ENCODE measurements around the gene HES5. TPM values are rescaled to one million over a fixed set of nuclear protein-coding genes. Genes with fewer than 3 reads are reported as not detected.

Gene HES5
- polyA plus RNA-seq, 2 of the 4 experiments (the other 2 are of a cell fraction), result not detected

DNA sequence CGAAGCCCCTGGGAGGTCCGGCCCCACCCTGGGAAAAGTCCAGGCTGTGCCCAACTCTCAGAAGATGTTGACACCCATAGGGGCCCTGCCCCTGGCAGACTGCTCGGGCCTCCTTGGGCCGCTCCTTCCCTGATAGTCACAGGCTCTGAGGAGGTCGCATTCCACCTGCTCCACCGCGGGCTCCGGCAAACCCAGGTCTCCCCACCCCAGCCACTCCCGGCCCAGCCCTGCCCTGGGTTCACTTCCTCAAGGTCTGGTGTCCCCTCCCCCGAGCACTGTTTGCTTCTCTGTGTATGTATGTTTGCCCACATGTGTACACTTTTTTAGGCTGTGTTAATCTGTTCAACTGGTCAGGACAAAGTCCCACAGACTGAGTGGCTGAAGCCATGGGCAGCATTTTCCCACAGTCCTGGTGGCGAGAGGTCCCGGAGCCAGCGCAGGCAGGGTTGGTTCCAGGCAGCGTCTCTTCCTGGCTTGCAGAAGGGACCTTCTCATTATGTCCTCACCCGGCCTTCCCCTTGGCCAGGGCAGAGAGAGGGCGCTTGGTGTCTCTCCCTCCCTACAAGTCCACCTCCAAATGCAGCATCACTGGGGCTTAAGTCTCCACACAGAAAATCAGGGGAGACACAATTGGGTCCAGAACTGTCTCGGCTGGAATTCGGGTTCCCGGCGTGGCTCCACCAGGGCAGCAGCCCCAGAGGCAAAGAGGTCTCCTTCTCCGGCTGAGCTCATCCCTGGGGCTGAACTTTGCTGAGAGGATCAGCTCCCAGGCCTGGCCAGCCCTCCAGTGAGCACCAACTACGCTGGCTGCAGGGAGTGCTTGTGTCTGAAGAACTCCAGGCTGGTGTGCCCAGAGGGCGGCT is 46.0 kb upstream of the HES5 start:
- ChIA-PET CTCF (no interaction called here), POLR2A (no interaction called here)
- Histone ChIP-seq H3K27ac (no peak overlapping the region), H3K4me3 (no peak overlapping the region), H3K4me1 (no peaks in the 10 kb centered on the region), H3K4me2 (no peak overlapping the region), H3K9me3 (peaks cover 4% of the 10 kb centered on the region; the same call in 1 of the 3 replicates)
- FAIRE-seq (no peak), DNase-seq (ENCODE audit: low read depth in 1 of 2, low spot score in 1 of 2) (peak in 1 of 2 experiments; percentile 18), ATAC-seq (no peak; a peak in 1 of 6 replicates)
- 48% methylated on average over 12 of the region's 23 CpGs for WGBS (ENCODE audit: missing lambda C conversion rate)
- TF ChIP-seq CHD2 (IDR thresholded peaks at IDR 0.05; ENCODE audit: low read length, partially characterized antibody), result no peak
- TF ChIP-seq HDAC2 (IDR thresholded peaks at IDR 0.05), result no peak
- no peak for TF ChIP-seq MAZ (IDR thresholded peaks at IDR 0.05; ENCODE audit: borderline replicate concordance, low read depth, low read length)
- TF ChIP-seq ESRRA (IDR thresholded peaks at IDR 0.05; ENCODE audit: borderline replicate concordance, low read length), result no peak
- TF ChIP-seq, protein P1, sequence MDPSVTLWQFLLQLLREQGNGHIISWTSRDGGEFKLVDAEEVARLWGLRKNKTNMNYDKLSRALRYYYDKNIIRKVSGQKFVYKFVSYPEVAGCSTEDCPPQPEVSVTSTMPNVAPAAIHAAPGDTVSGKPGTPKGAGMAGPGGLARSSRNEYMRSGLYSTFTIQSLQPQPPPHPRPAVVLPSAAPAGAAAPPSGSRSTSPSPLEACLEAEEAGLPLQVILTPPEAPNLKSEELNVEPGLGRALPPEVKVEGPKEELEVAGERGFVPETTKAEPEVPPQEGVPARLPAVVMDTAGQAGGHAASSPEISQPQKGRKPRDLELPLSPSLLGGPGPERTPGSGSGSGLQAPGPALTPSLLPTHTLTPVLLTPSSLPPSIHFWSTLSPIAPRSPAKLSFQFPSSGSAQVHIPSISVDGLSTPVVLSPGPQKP (IDR thresholded peaks at IDR 0.05; ENCODE audit: low read depth, low read length), result no peak
- TF ChIP-seq HOXA7 (CRISPR knock-in tag; IDR thresholded peaks at IDR 0.05), result no peak
- TF ChIP-seq ZSCAN20 (CRISPR knock-in tag; IDR thresholded peaks at IDR 0.05), result no peak
- TF ChIP-seq POLR2AphosphoS2 (conservative IDR thresholded peaks at IDR 0.05; ENCODE audit: low read length), result no peak
- no peak for TF ChIP-seq POLR2A (IDR thresholded peaks at IDR 0.05; ENCODE audit: low read length)
- TF ChIP-seq, protein P2, sequence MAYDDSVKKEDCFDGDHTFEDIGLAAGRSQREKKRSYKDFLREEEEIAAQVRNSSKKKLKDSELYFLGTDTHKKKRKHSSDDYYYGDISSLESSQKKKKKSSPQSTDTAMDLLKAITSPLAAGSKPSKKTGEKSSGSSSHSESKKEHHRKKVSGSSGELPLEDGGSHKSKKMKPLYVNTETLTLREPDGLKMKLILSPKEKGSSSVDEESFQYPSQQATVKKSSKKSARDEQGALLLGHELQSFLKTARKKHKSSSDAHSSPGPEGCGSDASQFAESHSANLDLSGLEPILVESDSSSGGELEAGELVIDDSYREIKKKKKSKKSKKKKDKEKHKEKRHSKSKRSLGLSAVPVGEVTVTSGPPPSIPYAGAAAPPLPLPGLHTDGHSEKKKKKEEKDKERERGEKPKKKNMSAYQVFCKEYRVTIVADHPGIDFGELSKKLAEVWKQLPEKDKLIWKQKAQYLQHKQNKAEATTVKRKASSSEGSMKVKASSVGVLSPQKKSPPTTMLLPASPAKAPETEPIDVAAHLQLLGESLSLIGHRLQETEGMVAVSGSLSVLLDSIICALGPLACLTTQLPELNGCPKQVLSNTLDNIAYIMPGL (CRISPR knock-in tag; IDR thresholded peaks at IDR 0.05; ENCODE audit: borderline replicate concordance), result no peak
- no peak for TF ChIP-seq FOXS1 (CRISPR knock-in tag; IDR thresholded peaks at IDR 0.05)
- TF ChIP-seq, protein P3, sequence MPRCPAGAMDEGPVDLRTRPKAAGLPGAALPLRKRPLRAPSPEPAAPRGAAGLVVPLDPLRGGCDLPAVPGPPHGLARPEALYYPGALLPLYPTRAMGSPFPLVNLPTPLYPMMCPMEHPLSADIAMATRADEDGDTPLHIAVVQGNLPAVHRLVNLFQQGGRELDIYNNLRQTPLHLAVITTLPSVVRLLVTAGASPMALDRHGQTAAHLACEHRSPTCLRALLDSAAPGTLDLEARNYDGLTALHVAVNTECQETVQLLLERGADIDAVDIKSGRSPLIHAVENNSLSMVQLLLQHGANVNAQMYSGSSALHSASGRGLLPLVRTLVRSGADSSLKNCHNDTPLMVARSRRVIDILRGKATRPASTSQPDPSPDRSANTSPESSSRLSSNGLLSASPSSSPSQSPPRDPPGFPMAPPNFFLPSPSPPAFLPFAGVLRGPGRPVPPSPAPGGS (IDR thresholded peaks at IDR 0.05), result no peak
- TF ChIP-seq HOXB13 (CRISPR knock-in tag; IDR thresholded peaks at IDR 0.05; ENCODE audit: low read depth), result no peak
- TF ChIP-seq NPAS2 (CRISPR knock-in tag; IDR thresholded peaks at IDR 0.05; ENCODE audit: borderline replicate concordance), result no peak
- TF ChIP-seq, protein P4, sequence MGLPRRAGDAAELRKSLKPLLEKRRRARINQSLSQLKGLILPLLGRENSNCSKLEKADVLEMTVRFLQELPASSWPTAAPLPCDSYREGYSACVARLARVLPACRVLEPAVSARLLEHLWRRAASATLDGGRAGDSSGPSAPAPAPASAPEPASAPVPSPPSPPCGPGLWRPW (IDR thresholded peaks at IDR 0.05), result no peak
- no peak for TF ChIP-seq RNF2 (IDR thresholded peaks at IDR 0.05; ENCODE audit: borderline replicate concordance, low read depth)
- no peak for TF ChIP-seq ZC3H11A (IDR thresholded peaks at IDR 0.05)
- no peak for TF ChIP-seq TP53 (CRISPR knock-in tag; IDR thresholded peaks at IDR 0.05)
- no peak for TF ChIP-seq SREBF2 (IDR thresholded peaks at IDR 0.05)
- no peak for TF ChIP-seq RFX5 (IDR thresholded peaks at IDR 0.05)

DNA sequence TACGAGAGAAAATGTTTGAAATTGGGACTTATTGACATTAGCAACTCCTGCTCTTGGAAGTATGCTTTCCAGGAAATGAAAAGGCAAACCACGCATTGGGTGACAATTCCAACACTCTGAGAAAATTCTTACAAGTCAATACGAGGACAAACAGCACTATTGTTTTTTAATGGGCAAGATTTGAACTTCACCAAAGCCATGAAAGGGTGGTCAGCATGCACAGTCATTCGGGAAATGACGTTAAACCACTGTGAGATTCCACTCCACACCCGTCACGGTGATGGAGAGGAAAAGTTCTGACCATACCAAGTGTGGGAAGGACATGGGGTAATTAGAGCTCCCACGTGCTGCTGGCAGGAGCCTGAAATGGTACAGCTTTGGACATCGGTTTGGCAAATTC is 44.3 kb upstream of the HES5 start:
- ChIA-PET CTCF (interaction anchor here (1.3 kb wide), 1 partner anchor 10 kb away, joined by 5 read pairs; no protein-coding TSS in a partner anchor), POLR2A (no interaction called here)
- Histone ChIP-seq H3K27ac (no peak overlapping the region), H3K9me3 (peaks cover 4% of the 10 kb centered on the region; the same call in 1 of the 3 replicates), H3K4me2 (no peak overlapping the region), H3K4me3 (no peak overlapping the region), H3K4me1 (no peaks in the 10 kb centered on the region)
- 51% methylated on average over 9 of the region's 9 CpGs for WGBS (ENCODE audit: missing lambda C conversion rate)
- ATAC-seq (no peak), DNase-seq (ENCODE audit: low read depth in 1 of 2, low spot score in 1 of 2) (no peak), FAIRE-seq (no peak)
- TF ChIP-seq, protein P5, sequence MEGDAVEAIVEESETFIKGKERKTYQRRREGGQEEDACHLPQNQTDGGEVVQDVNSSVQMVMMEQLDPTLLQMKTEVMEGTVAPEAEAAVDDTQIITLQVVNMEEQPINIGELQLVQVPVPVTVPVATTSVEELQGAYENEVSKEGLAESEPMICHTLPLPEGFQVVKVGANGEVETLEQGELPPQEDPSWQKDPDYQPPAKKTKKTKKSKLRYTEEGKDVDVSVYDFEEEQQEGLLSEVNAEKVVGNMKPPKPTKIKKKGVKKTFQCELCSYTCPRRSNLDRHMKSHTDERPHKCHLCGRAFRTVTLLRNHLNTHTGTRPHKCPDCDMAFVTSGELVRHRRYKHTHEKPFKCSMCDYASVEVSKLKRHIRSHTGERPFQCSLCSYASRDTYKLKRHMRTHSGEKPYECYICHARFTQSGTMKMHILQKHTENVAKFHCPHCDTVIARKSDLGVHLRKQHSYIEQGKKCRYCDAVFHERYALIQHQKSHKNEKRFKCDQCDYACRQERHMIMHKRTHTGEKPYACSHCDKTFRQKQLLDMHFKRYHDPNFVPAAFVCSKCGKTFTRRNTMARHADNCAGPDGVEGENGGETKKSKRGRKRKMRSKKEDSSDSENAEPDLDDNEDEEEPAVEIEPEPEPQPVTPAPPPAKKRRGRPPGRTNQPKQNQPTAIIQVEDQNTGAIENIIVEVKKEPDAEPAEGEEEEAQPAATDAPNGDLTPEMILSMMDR (IDR thresholded peaks at IDR 0.05), result no peak
- TF ChIP-seq, protein P6, sequence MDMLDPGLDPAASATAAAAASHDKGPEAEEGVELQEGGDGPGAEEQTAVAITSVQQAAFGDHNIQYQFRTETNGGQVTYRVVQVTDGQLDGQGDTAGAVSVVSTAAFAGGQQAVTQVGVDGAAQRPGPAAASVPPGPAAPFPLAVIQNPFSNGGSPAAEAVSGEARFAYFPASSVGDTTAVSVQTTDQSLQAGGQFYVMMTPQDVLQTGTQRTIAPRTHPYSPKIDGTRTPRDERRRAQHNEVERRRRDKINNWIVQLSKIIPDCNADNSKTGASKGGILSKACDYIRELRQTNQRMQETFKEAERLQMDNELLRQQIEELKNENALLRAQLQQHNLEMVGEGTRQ (IDR thresholded peaks at IDR 0.05), result no peak
- TF ChIP-seq RFX5 (IDR thresholded peaks at IDR 0.05) (no peak), CBX8 (IDR thresholded peaks at IDR 0.05) (no peak), MYC (IDR thresholded peaks at IDR 0.05; ENCODE audit: borderline replicate concordance, low read length) (no peak), ZNF302 (CRISPR knock-in tag; IDR thresholded peaks at IDR 0.05) (no peak), RAD21 (conservative IDR thresholded peaks at IDR 0.05 in 1 of 2, IDR thresholded peaks at IDR 0.05 in 1 of 2) (no peak), POLR2AphosphoS2 (conservative IDR thresholded peaks at IDR 0.05; ENCODE audit: low read length) (no peak), MAFK (IDR thresholded peaks at IDR 0.05; ENCODE audit: partially characterized antibody) (no peak), RNF2 (IDR thresholded peaks at IDR 0.05; ENCODE audit: borderline replicate concordance, low read depth) (no peak), HOXB13 (CRISPR knock-in tag; IDR thresholded peaks at IDR 0.05; ENCODE audit: low read depth) (no peak), HDAC2 (IDR thresholded peaks at IDR 0.05) (no peak)
- TF ChIP-seq, protein P2 (CRISPR knock-in tag; IDR thresholded peaks at IDR 0.05; ENCODE audit: borderline replicate concordance), result no peak
